LNCaP clone FGC (cell line): ENCODE results near the gene HHATL.
"Not testable (repeated sequence)": the region's sequence is repeated elsewhere in the genome, so short reads cannot be mapped to it uniquely, and the experiment has no call there.

Experiments
- DNase-seq: peaks from one replicate; pipeline ENCODE4 v3.0.0-alpha.2; 2011; ENCODE audit warnings: low read depth
- H3K4me3 ChIP-seq: 2 replicates; pipeline ENCODE4 v1.5.1; 2011; ENCODE audit warnings: mild to moderate bottlenecking, low read depth, low read length, control low read depth
- CTCF ChIP-seq: IDR thresholded peaks from 2 replicates; pipeline ENCODE4 v1.5.1; 2012; ENCODE audit warnings: mild to moderate bottlenecking; ENCODE audit not compliant: control insufficient read depth, insufficient read depth; ENCODE audit errors: extremely low read depth

Gene HHATL

GRCh38 chr3:42730294-42730693 is 27.7 kb upstream of the HHATL start:
- H3K4me3 ChIP-seq, result no peak overlapping the region
- DNase-seq, result no peak
- no peak for TF ChIP-seq CTCF

GRCh38 chr3:42729404-42730145 is 27.0 kb upstream of the HHATL start:
- H3K4me3 ChIP-seq, result no peak overlapping the region
- DNase-seq, result no peak
- TF ChIP-seq CTCF, result no peak

- H3K4me3 ChIP-seq, result no peak overlapping the region
- DNase-seq, result no peak
- TF ChIP-seq CTCF, result no peak
These were observed 26.2 kb upstream of the HHATL start for GRCh38 chr3:42728668-42729364.

DNA sequence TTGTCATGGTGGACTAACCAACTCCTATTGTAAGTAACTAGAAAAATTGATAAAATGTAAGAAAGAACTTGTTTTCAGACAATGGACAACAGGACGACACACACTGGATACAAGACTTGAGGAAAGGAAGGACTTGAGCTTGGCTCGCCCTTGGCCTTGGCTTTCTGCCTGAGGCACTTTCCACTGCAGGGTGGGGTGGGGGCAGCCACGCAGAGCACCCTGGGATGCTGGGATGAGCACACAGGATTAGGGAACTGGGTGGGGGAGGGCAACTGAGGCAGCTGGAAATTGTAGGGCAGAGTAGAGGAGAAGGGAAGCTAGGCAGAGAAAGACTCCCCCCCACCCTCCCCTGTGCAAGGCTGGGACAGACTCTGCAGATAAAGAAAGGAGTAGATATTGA is 25.5 kb upstream of the HHATL start:
- H3K4me3 ChIP-seq, result no peak overlapping the region
- DNase-seq, result no peak
- TF ChIP-seq CTCF, result no peak

DNA sequence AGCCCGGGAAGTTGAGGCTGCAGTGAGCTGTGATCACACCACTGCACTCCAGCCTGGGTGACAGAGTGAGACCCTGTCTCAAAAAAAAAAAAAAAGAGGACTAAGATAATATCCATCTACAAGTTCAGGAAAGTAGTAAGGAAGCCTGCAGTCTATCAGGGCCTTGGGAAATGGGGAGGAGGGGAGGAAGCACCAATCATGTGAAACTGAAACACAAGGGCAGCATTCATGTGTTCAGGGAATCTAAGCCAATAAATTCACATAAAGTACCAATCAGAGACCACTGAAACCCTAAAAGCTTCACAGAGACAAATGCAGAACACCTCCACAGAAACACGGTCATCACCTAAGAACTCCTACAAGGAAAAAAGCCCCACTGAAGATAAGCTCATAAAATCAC is 22.9 kb upstream of the HHATL start:
- DNase-seq, result no peak
- TF ChIP-seq CTCF, result no peak
- H3K4me3 ChIP-seq, result no peak overlapping the region

- no peak for TF ChIP-seq CTCF
- H3K4me3 ChIP-seq, result no peak overlapping the region
- no peak for DNase-seq
These were observed 20.6 kb upstream of the HHATL start for GRCh38 chr3:42723219-42723618.

GRCh38 chr3:42722442-42722841 is 19.8 kb upstream of the HHATL start:
- not testable (repeated sequence) for H3K4me3 ChIP-seq, DNase-seq
